Activated CD8-positive, alpha-beta T cell treated with anti-CD3 and anti-CD28 coated beads for 36 hours (primary cell): ENCODE results near the gene ACTR8. TPM values are rescaled to one million over a fixed set of nuclear protein-coding genes. Genes with fewer than 3 reads are reported as not detected.

Experiments used
- ATAC-seq: fragments of 200-7000 bp; cut with Tn5 transposase; one replicate; pipeline ENCODE4 v1.10.0; 2021; ENCODE audit warnings: mild to moderate bottlenecking, moderate library complexity
- CTCF ChIA-PET: fragments of 350-600 bp; sonication (Branson Sonifier 250); formaldehyde crosslinking; loops from one replicate; lab custom pipeline; 2021; ENCODE audit warnings: antibody characterized with exemption; lab: Charles Lee
- POLR2A ChIA-PET: fragments of 350-600 bp; sonication (Branson Sonifier 250); formaldehyde crosslinking; loops from one replicate; lab custom pipeline; 2021; ENCODE audit warnings: antibody characterized with exemption; lab: Charles Lee
- DNase-seq: peaks from one replicate; pipeline ENCODE4 v3.0.0-alpha.2; 2020
- H3K27ac Mint-ChIP-seq: one replicate; pipeline ENCODE4 v1.8.0; 2021; ENCODE audit warnings: mild to moderate bottlenecking, mixed read lengths
- H3K27me3 Mint-ChIP-seq: one replicate; pipeline ENCODE4 v1.8.0; 2021; ENCODE audit warnings: mixed read lengths
- H3K36me3 Mint-ChIP-seq: one replicate; pipeline ENCODE4 v1.8.0; 2021; ENCODE audit warnings: low read depth, mixed read lengths
- H3K4me1 Mint-ChIP-seq: one replicate; pipeline ENCODE4 v1.8.0; 2021; ENCODE audit warnings: low read depth, mixed read lengths
- H3K4me3 Mint-ChIP-seq: one replicate; pipeline ENCODE4 v1.8.0; 2021; ENCODE audit warnings: mild to moderate bottlenecking, moderate library complexity, mixed read lengths
- H3K9me3 Mint-ChIP-seq: one replicate; pipeline ENCODE4 v1.8.0; 2021; ENCODE audit warnings: mixed read lengths
- intact Hi-C: fragments of 100-400 bp; cut with micrococcal nuclease; formaldehyde crosslinking; loops from one replicate; pipeline ENCODE4 v1.10.0; 2022
- total RNA-seq, 2 experiments: library from RNA; stranded (reverse); gene quantifications; one replicate each; pipeline ENCODE4 v1.2.3, GENCODE V29; 2021
- TF ChIP-seq, protein P1 (sequence below): fragments of 200-600 bp; IDR thresholded peaks from one replicate; pipeline ENCODE4 v1.8.0; 2022; ENCODE audit warnings: antibody characterized with exemption, mild to moderate bottlenecking

ACTR8 gene
- total RNA-seq, 2 experiments from 2014 or later, result 28.5 to 33.5 TPM

DNA sequence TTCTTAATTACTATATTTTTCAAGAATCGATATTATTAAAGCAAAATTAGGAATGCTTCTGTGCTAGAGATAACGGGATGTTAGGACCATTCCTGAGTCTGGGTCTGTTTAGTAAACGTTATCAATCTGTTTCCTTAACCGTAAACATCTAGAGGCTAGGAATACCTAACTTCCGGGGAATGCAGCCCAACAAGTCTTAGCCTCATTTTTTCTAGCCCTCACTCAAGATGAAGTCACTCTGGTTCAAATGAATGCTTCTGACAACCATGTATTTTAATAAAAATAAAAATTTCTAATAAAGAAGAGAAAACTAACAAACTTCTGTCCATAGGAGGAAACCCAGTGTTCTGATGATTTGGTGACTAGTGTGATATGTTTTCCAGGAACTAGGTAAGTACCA lies 20.8 kb upstream of the ACTR8 start:
- no peaks in the 10 kb centered on the region for H3K4me1 Mint-ChIP-seq
- no peak for DNase-seq
- no peak overlapping the region for H3K4me3 Mint-ChIP-seq
- TF ChIP-seq, protein P1, sequence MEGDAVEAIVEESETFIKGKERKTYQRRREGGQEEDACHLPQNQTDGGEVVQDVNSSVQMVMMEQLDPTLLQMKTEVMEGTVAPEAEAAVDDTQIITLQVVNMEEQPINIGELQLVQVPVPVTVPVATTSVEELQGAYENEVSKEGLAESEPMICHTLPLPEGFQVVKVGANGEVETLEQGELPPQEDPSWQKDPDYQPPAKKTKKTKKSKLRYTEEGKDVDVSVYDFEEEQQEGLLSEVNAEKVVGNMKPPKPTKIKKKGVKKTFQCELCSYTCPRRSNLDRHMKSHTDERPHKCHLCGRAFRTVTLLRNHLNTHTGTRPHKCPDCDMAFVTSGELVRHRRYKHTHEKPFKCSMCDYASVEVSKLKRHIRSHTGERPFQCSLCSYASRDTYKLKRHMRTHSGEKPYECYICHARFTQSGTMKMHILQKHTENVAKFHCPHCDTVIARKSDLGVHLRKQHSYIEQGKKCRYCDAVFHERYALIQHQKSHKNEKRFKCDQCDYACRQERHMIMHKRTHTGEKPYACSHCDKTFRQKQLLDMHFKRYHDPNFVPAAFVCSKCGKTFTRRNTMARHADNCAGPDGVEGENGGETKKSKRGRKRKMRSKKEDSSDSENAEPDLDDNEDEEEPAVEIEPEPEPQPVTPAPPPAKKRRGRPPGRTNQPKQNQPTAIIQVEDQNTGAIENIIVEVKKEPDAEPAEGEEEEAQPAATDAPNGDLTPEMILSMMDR, result no peak
- intact Hi-C loops, result no loop called here
- H3K27ac Mint-ChIP-seq, result no peak overlapping the region
- peaks cover 4% of the 10 kb centered on the region for H3K9me3 Mint-ChIP-seq
- ChIA-PET CTCF (no interaction called here), POLR2A (no interaction called here)
- peaks cover 2% of the 10 kb centered on the region for H3K36me3 Mint-ChIP-seq
- ATAC-seq, result no peak
- peaks cover 23% of the 10 kb centered on the region for H3K27me3 Mint-ChIP-seq

GRCh38 chr3:53902067-53902466 lies 20.1 kb upstream of the ACTR8 start:
- ATAC-seq, result no peak
- peaks cover 4% of the 10 kb centered on the region for H3K9me3 Mint-ChIP-seq
- no peaks in the 10 kb centered on the region for H3K4me1 Mint-ChIP-seq
- TF ChIP-seq, protein P1, result no peak
- DNase-seq, result no peak
- H3K27ac Mint-ChIP-seq, result no peak overlapping the region
- CTCF ChIA-PET, result no interaction called here
- intact Hi-C loops, result no loop called here
- H3K4me3 Mint-ChIP-seq, result no peak overlapping the region
- POLR2A ChIA-PET, result no interaction called here
- peaks cover 29% of the 10 kb centered on the region for H3K27me3 Mint-ChIP-seq
- H3K36me3 Mint-ChIP-seq, result peaks cover 2% of the 10 kb centered on the region

DNA sequence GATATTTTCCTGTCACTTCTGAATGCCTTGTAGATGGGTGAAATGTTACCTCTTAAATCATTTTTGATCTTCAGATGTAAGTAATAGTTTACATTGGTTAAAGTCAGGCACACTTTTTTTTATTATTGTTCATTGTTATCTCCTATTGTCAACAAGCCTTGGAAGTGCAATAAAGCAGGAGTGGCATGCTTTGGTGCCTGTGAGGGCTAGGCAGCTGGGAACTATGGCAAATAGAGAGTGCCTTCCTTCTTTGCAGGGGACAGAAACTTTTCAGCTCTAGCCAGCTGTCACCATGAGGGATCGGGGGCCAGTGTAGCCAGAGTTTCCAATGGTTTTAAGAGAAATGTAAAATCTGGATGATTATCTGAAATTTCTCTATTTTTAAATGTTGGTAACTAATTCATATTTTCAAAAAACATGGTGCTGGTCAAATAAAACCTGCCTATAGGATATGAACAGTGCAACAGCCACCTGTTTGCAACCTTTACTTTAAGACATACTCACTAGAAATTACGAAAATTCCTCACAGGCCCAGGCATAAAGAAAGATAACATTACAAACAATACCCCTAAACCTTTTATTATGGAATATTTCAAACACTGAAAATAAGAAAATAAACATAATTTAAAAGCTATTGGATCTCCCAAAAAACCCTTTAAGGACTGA lies 18.8 kb upstream of the ACTR8 start:
- Mint-ChIP-seq H3K9me3 (no peaks in the 10 kb centered on the region), H3K27ac (no peak overlapping the region), H3K36me3 (no peaks in the 10 kb centered on the region), H3K4me3 (no peak overlapping the region), H3K27me3 (peaks cover 20% of the 10 kb centered on the region), H3K4me1 (no peaks in the 10 kb centered on the region)
- TF ChIP-seq, protein P1, result no peak
- CTCF ChIA-PET, result interaction anchor here (1.6 kb wide), 1 partner anchor 38 kb away, joined by 4 read pairs; no protein-coding TSS in a partner anchor
- ATAC-seq, result no peak
- DNase-seq, result no peak
- intact Hi-C loops, result no loop called here
- POLR2A ChIA-PET, result no interaction called here

DNA sequence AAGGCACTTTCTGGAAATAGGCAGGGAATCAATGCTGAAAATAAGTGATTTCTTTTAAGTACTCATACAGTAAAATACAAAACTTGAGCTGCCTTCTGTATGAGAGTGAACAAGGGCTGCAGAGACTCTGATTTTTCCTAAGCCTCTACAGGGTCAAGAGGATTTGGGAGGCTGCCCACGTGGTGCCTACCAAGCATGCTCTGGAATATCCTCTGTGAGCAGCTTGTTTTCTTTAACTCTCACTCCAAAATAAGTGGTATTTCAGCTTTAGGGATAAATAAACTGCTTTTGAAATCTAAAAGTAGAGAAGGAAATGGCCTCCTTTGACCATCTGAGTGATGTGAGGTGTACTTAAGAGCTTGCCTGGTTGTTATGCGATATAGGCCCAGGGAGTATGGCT lies 17.8 kb upstream of the ACTR8 start:
- TF ChIP-seq, protein P1, result no peak
- Mint-ChIP-seq H3K9me3 (no peaks in the 10 kb centered on the region), H3K27ac (no peak overlapping the region), H3K4me1 (no peaks in the 10 kb centered on the region), H3K4me3 (no peak overlapping the region), H3K27me3 (peaks cover 20% of the 10 kb centered on the region), H3K36me3 (no peaks in the 10 kb centered on the region)
- POLR2A ChIA-PET, result no interaction called here
- CTCF ChIA-PET, result no interaction called here
- no peak for ATAC-seq
- DNase-seq, result no peak
- intact Hi-C loops, result no loop called here

- CTCF ChIA-PET, result interaction anchor here (1.0 to 2.3 kb wide), 2 partner anchors 10 to 21 kb away, joined by 3 to 14 read pairs; partner anchors contain the start of gene ACTR8
- peaks cover 38% of the 10 kb centered on the region for H3K4me1 Mint-ChIP-seq
- ATAC-seq (no peak), DNase-seq (no peak)
- peak overlapping the region; percentile 87 for H3K4me3 Mint-ChIP-seq
- POLR2A ChIA-PET, result interaction anchor here (1.0 to 3.2 kb wide), 5 partner anchors 11 to 544 kb away, joined by 3 to 36 read pairs (median 4); partner anchors contain the start of genes ACTR8 and DCP1A
- intact Hi-C loops, result no loop called here
- no peaks in the 10 kb centered on the region for H3K9me3 Mint-ChIP-seq
- H3K27ac Mint-ChIP-seq, result peak overlapping the region; percentile 92
- peaks cover 6% of the 10 kb centered on the region for H3K27me3 Mint-ChIP-seq
- TF ChIP-seq, protein P1, result no peak
- H3K36me3 Mint-ChIP-seq, result peaks cover 14% of the 10 kb centered on the region
Measured at GRCh38 chr3:53892286-53892637, 10.3 kb upstream of the ACTR8 start.
